Tibial nerve (tissue), 4 donors: Measurements from ENCODE around the gene SNX25.

ENCODE experiments used
- EP300 ChIP-seq, 2 donors: sonication (generic); formaldehyde crosslinking; IDR thresholded peaks; one replicate each; pipeline ENCODE4 v1.6.1; 2017; ENCODE audit warnings: antibody characterized with exemption in 2 of 2, mild to moderate bottlenecking in 1 of 2
- POLR2A ChIP-seq, 2 donors: fragments of 450-650 bp; IDR thresholded peaks; one replicate each; pipeline ENCODE4 v1.6.1; 2017; ENCODE audit warnings: antibody characterized with exemption in 2 of 2, mild to moderate bottlenecking in 2 of 2, moderate library complexity in 2 of 2
- TF ChIP-seq, protein P1 (sequence below), 5 experiments: fragments of 200-600 bp in 3 of 5; fragments of 450-650 bp in 2 of 5; sonication (generic) in 3 of 5; IDR thresholded peaks; one replicate each; pipeline ENCODE4 v1.5.1; 2016 to 2019; ENCODE audit warnings: antibody characterized with exemption in 5 of 5, mild to moderate bottlenecking in 3 of 5, moderate library complexity in 2 of 5

- TF ChIP-seq, protein P1, sequence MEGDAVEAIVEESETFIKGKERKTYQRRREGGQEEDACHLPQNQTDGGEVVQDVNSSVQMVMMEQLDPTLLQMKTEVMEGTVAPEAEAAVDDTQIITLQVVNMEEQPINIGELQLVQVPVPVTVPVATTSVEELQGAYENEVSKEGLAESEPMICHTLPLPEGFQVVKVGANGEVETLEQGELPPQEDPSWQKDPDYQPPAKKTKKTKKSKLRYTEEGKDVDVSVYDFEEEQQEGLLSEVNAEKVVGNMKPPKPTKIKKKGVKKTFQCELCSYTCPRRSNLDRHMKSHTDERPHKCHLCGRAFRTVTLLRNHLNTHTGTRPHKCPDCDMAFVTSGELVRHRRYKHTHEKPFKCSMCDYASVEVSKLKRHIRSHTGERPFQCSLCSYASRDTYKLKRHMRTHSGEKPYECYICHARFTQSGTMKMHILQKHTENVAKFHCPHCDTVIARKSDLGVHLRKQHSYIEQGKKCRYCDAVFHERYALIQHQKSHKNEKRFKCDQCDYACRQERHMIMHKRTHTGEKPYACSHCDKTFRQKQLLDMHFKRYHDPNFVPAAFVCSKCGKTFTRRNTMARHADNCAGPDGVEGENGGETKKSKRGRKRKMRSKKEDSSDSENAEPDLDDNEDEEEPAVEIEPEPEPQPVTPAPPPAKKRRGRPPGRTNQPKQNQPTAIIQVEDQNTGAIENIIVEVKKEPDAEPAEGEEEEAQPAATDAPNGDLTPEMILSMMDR (IDR thresholded peaks at IDR 0.05), result no peak
- TF ChIP-seq EP300 (IDR thresholded peaks at IDR 0.05) (no peak), POLR2A (IDR thresholded peaks at IDR 0.05) (no peak)
Observed at GRCh38 chr4:185361872-185362271, 152.5 kb downstream of the SNX25 start.
